NCI-H2081 treated with DMSO at 0.1 percent for 48 hours (cell line): ENCODE measurements around the gene TTC28.

Source experiments
- DNase-seq: peaks from one replicate; lab custom pipeline; 2025; lab: John Stamatoyannopoulos, UW

Gene TTC28

DNA sequence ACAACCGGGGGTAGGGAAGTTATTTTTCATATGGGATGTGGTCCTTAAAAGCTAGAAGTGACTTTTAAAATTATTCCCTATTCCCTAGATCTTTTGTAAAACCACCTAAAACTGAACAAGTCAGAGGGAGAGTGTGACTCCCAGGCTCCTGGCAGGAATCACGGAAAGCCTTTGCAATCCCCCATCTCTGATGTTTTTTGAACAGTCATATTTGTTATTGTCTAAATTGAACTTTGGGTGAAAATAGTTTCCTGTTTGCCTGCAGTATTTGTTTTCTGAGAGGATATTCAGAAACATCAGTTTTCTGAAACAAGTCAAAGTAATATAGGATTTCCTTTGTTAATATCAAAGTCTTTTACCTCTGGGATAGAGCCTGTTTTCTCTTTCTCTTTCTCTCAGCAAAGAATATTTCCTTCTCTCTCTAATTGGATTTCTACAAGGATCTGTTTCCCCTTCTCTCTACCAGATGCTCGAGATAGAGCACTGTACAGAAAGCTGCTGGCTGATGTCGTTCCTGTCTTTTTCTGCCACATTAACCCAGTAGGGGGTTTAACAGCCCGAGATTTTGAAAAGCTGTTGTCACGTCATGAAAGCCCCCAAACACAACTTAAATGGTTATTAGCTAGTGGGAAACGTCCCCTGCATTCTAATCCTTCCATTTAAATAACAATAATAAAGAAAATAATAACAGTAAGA lies 628.4 kb downstream of the TTC28 start:
- no peak for DNase-seq

GRCh38 chr22:28048529-28048928 lies 631.1 kb downstream of the TTC28 start:
- no peak for DNase-seq

GRCh38 chr22:28047740-28048139 lies 631.9 kb downstream of the TTC28 start:
- DNase-seq, result no peak

GRCh38 chr22:28046100-28046499 lies 633.5 kb downstream of the TTC28 start:
- no peak for DNase-seq

DNA sequence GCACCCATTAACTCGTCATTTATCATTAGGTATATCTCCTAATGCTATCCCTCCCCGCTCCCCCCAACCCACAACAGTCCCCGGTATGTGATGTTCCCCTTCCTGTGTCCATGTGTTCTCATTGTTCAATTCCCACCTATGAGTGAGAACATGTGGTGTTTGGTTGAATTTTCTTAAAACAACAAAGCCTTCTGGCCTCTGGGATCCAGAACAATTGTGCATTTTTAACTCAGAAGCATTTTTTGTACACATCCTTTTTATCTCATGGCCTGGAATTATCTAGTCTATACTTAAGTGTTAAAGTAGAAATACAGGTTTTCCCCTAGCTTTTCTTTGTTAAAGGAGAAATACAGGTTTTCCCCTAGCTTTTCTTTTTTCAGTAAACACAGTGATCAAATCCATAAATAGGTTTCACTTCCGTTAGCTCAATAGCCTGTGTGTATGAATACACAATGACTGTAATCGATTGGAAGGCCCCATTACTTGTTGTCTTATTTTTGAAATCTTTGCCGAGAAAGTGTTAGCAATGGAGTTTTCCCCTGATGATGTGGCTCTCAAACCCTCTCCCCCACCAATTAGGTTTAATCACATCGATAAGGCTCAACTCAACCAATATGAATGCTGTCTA lies 635.0 kb downstream of the TTC28 start:
- DNase-seq, result no peak

GRCh38 chr22:28043266-28043665 lies 636.4 kb downstream of the TTC28 start:
- no peak for DNase-seq

- peak; percentile 74 for DNase-seq
Observed at GRCh38 chr22:28034760-28035401, 644.8 kb downstream of the TTC28 start.

DNA sequence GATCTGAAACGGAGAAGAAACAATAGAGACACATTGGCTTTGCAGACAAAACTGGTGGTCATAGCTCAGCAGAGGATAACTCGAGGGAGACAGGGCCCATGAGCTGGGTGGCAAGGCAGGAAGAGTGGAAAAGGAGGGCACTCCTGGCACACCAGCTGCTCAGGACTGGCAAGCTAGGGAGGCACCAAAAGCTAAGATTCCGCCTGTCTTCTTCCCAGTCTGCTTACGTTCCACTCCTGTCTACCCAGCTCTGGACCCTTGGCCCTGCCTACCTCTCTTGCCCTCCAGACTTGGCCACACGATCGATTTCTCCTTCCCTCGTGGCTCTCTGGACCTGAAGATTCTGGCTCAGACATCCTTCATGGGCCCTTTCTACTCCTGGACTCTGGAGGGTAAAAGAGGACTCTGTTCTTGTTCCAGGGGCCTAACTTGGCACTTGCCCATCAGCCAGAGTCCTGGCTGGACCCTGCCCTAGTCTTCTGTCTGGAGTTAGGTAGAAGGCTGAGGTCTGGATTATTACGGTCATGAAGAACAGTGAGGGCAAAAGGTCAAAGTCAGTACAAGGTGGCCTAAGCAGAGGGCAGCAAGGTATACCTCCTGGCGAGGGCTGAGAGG lies 645.4 kb downstream of the TTC28 start:
- DNase-seq, result no peak

- DNase-seq, result no peak
Observed at GRCh38 chr22:28032861-28033260, 646.8 kb downstream of the TTC28 start.

DNA sequence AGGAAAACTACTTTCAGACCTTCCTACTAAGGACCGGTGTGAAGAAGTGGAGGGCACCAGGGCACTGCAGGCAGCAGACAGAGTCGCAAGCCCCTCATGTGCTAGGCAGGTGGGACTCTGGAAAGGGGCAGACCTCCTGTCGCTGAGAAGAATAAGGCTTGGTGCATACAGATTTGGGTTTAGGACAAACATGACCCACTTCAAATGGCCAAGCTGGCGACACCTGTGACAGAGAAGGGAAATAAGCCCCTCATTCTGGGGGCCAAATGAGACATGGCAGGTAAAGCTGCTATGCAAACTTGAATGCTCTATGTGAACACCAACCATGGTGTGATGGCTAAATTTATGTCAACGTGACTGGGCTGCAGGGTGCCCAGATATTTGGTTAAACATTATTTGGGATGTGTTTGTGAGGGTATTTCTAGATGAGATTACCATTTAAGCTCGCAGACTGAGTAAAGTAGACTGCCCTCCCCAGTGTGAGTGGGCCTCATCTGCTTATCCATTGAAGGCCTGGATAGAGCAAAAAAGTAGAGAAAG lies 648.2 kb downstream of the TTC28 start:
- DNase-seq, result no peak

GRCh38 chr22:28030473-28030872 lies 649.2 kb downstream of the TTC28 start:
- DNase-seq, result no peak

DNA sequence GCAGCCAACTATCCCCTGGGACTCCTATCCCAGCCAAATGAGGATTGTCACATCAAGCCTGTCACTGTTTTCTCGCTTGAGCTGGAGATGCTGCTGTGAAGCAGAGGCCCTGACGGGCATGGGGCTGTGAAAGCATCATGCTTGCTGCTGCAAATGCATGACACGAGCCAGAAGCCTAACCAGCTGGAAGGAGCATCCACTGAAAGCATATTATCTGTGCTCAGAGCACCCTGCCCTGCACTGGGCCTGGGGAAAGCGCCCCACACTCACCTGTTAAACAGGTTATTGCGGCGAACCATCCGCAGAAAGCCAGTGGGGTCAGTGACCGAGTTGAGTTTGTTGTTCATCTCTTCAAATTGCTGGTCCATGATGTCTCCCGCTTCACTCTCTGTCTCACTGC lies 649.7 kb downstream of the TTC28 start:
- no peak for DNase-seq

- peak; percentile 76 for DNase-seq
Observed at GRCh38 chr22:28029201-28029948, 650.3 kb downstream of the TTC28 start.

GRCh38 chr22:28027453-28028448 lies 651.9 kb downstream of the TTC28 start:
- DNase-seq, result no peak

GRCh38 chr22:28025866-28026575 lies 653.6 kb downstream of the TTC28 start:
- no peak for DNase-seq

GRCh38 chr22:28025333-28025732 lies 654.3 kb downstream of the TTC28 start:
- DNase-seq, result no peak

GRCh38 chr22:28024422-28024888 lies 655.2 kb downstream of the TTC28 start:
- no peak for DNase-seq

DNA sequence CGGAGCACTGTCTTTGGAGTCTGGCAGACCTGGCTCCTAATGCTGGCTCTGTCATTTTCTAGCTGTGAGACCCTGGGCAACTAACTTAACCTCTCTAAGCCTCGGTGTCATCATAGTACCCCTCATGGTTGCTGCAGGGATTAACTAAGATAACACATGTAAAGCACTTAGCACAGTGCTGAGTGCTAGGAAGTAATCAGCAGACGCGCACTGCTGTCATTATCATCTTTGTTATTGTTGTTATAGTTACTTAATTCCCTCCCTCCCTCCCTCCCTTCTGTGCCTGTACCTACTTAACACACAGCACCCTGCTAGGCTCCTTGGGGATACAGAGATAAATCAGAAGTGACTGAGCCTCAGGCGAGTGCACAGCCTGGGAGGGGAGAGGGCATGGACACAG lies 655.9 kb downstream of the TTC28 start:
- no peak for DNase-seq

GRCh38 chr22:28023036-28023435 lies 656.6 kb downstream of the TTC28 start:
- no peak for DNase-seq
